HepG2 (cell line): ENCODE measurements around the gene RHD. TPM values are rescaled to one million over a fixed set of nuclear protein-coding genes. Genes with fewer than 3 reads are reported as not detected.

ENCODE experiments used
- ARID4A ChIP-seq: sonication (generic); formaldehyde crosslinking; IDR thresholded peaks from 2 replicates; pipeline ENCODE4 v1.5.0; 2020; ENCODE audit warnings: mild to moderate bottlenecking, missing genetic modification reagents, borderline replicate concordance
- CBX5 ChIP-seq: sonication (generic); formaldehyde crosslinking; IDR thresholded peaks from 2 replicates; pipeline ENCODE4 v1.4.0; 2020; ENCODE audit warnings: missing genetic modification reagents, borderline replicate concordance
- DRAP1 ChIP-seq: IDR thresholded peaks from 2 replicates; pipeline ENCODE4 v1.6.1; 2016; ENCODE audit warnings: missing genetic modification reagents, missing compliant biosample characterization
- FOXO4 ChIP-seq: sonication (generic); formaldehyde crosslinking; conservative IDR thresholded peaks from 2 replicates; pipeline ENCODE4 v1.8.1; 2023; ENCODE audit warnings: missing genetic modification reagents
- HDAC6 ChIP-seq: fragments of 200-600 bp; sonication (generic); IDR thresholded peaks from 2 replicates; pipeline ENCODE4 v1.7.0; 2017; ENCODE audit warnings: mild to moderate bottlenecking, antibody characterized with exemption, low read length, low read depth
- MAF1 ChIP-seq: sonication (generic); formaldehyde crosslinking; IDR thresholded peaks from 2 replicates; pipeline ENCODE4 v1.5.0; 2020; ENCODE audit warnings: missing genetic modification reagents, borderline replicate concordance
- NFE2 ChIP-seq: sonication (generic); formaldehyde crosslinking; IDR thresholded peaks from 2 replicates; pipeline ENCODE4 v1.4.0; 2020; ENCODE audit warnings: missing genetic modification reagents
- NR1H2 ChIP-seq: sonication (generic); formaldehyde crosslinking; IDR thresholded peaks from 2 replicates; pipeline ENCODE4 v1.8.1; 2022; ENCODE audit warnings: low read depth, missing genetic modification reagents, borderline replicate concordance
- PLSCR1 ChIP-seq: sonication (generic); formaldehyde crosslinking; IDR thresholded peaks from 2 replicates; pipeline ENCODE4 v1.5.0; 2020; ENCODE audit warnings: missing genetic modification reagents, mild to moderate bottlenecking, borderline replicate concordance
- POGK ChIP-seq: sonication (generic); formaldehyde crosslinking; conservative IDR thresholded peaks from 2 replicates; pipeline ENCODE4 v1.8.0; 2022; ENCODE audit warnings: mild to moderate bottlenecking, moderate library complexity, missing genetic modification reagents
- REL ChIP-seq: sonication (generic); formaldehyde crosslinking; conservative IDR thresholded peaks from 2 replicates; pipeline ENCODE4 v1.8.0; 2022; ENCODE audit warnings: mild to moderate bottlenecking, missing genetic modification reagents, moderate library complexity
- SMAD9 ChIP-seq: sonication (generic); formaldehyde crosslinking; IDR thresholded peaks from 2 replicates; pipeline ENCODE4 v1.5.1; 2020; ENCODE audit warnings: mild to moderate bottlenecking, missing genetic modification reagents
- ZFAT ChIP-seq: sonication (generic); formaldehyde crosslinking; conservative IDR thresholded peaks from 2 replicates; pipeline ENCODE4 v1.8.1; 2023; ENCODE audit warnings: missing genetic modification reagents, inconsistent platforms
- ZFX ChIP-seq: sonication (generic); formaldehyde crosslinking; IDR thresholded peaks from 2 replicates; pipeline ENCODE4 v1.4.0; 2020; ENCODE audit warnings: mild to moderate bottlenecking, low read depth, missing genetic modification reagents, moderate library complexity
- ZFY ChIP-seq: sonication (generic); formaldehyde crosslinking; IDR thresholded peaks from 2 replicates; pipeline ENCODE4 v1.4.0; 2020; ENCODE audit warnings: missing genetic modification reagents
- ZNF180 ChIP-seq: sonication (generic); formaldehyde crosslinking; IDR thresholded peaks from 2 replicates; pipeline ENCODE4 v1.4.0; 2020; ENCODE audit warnings: low read depth, missing genetic modification reagents, borderline replicate concordance
- ZNF296 ChIP-seq: sonication (generic); formaldehyde crosslinking; conservative IDR thresholded peaks from 2 replicates; pipeline ENCODE4 v1.5.0; 2020; ENCODE audit warnings: mild to moderate bottlenecking, missing genetic modification reagents
- ZNF564 ChIP-seq: sonication (generic); formaldehyde crosslinking; IDR thresholded peaks from 2 replicates; pipeline ENCODE4 v1.8.1; 2023; ENCODE audit warnings: mild to moderate bottlenecking, missing genetic modification reagents
- ZSCAN21 ChIP-seq: sonication (generic); formaldehyde crosslinking; IDR thresholded peaks from 2 replicates; pipeline ENCODE4 v1.8.0; 2022; ENCODE audit warnings: mild to moderate bottlenecking, missing genetic modification reagents, moderate library complexity, borderline replicate concordance
- ZSCAN31 ChIP-seq: sonication (generic); formaldehyde crosslinking; IDR thresholded peaks from 2 replicates; pipeline ENCODE4 v1.5.0; 2020; ENCODE audit warnings: low read depth, mild to moderate bottlenecking, missing genetic modification reagents
- polyA plus RNA-seq, 8 experiments: library from polyadenylated mRNA; depleted of rRNA in 3 of 8; stranded (reverse) in 7 of 8; unstranded in 1 of 8; fragments of >200 nt; fragmentation: Illumina TruSeq in 4 of 8; extraction: Trizol in 4 of 8; gene quantifications; 2 replicates each; pipeline versions ENCODE4 v1.2.1 to v1.2.3, GENCODE V29; 2011 to 2016; ENCODE audit warnings: low read depth in 4 of 8, missing spikeins in 1 of 8, mixed read lengths in 1 of 8; ENCODE audit not compliant: insufficient read depth in 1 of 8
- total RNA-seq, 5 experiments: library from RNA; depleted of rRNA; stranded (reverse); fragments of >200 nt; fragmentation: Illumina TruSeq; extraction: Trizol; gene quantifications; 2 replicates each; pipeline ENCODE4 v1.2.3, GENCODE V29; 2016; ENCODE audit warnings: low read depth in 1 of 5

Gene RHD
- total and polyA plus RNA-seq, 2 of the 13 experiments (the other 11 are each of a cell fraction or from before 2014, with no cell fraction given): not detected

GRCh38 chr1:25338188-25338981, 66.1 kb downstream of the RHD start, which contains the start of gene TMEM50A (continued):
- TF ChIP-seq FOXO4 (0 out of 2 replicates have a peak, but pooled peaks have one; percentile 60), CBX5 (no peak), REL (CRISPR knock-in tag) (0 out of 2 replicates have a peak, but pooled peaks have one; percentile 30), ARID4A (CRISPR knock-in tag) (peak; percentile 93), ZSCAN21 (CRISPR knock-in tag) (peak; percentile 75; the same call in 1 of the 2 replicates), MAF1 (CRISPR knock-in tag) (0 out of 2 replicates have a peak, but pooled peaks have one; percentile 20), ZFY (CRISPR knock-in tag) (peak; percentile 82), ZFX (CRISPR knock-in tag) (peak; percentile 90), ZNF564 (CRISPR knock-in tag) (no peak), ZNF180 (CRISPR knock-in tag) (no peak), NR1H2 (CRISPR knock-in tag) (no peak), DRAP1 (CRISPR knock-in tag) (peak; percentile 48; the same call in 1 of the 2 replicates), ZSCAN31 (0 out of 2 replicates have a peak, but pooled peaks have one; percentile 42), POGK (CRISPR knock-in tag) (peak; percentile 44; the same call in 1 of the 2 replicates), NFE2 (CRISPR knock-in tag) (no peak), SMAD9 (CRISPR knock-in tag) (no peak), ZFAT (CRISPR knock-in tag) (no peak), ZNF296 (CRISPR knock-in tag) (peak; percentile 73; the same call in 1 of the 2 replicates), HDAC6 (no peak), PLSCR1 (CRISPR knock-in tag) (no peak)
